Gastrocnemius medialis (tissue), 4 donors: Measurements from ENCODE around the gene DNM1. TPM values are rescaled to one million over a fixed set of nuclear protein-coding genes. Genes with fewer than 3 reads are reported as not detected.

Experiments
- ATAC-seq, 2 donors: fragments of 150-250 bp; one replicate each; pipeline ENCODE4 v1.9.1; 2016
- DNase-seq, 2 donors: peaks; one replicate each; pipeline ENCODE4 v3.0.0-alpha.2; 2019
- H3K27ac ChIP-seq, 4 donors: fragments of 200-600 bp; sonication (generic); 1 replicate in 1 of 4; 2 replicates in 3 of 4; pipeline ENCODE4 v1.5.1; 2016 to 2018; ENCODE audit warnings: mild to moderate bottlenecking in 2 of 4, moderate library complexity in 1 of 4
- H3K27me3 ChIP-seq, 3 donors: fragments of 200-600 bp; sonication (generic) in 2 of 3; 1 replicate in 1 of 3; 2 replicates in 2 of 3; pipeline versions ENCODE4 v1.5.1 to v1.6.0; 2016 to 2019; ENCODE audit warnings: mild to moderate bottlenecking in 1 of 3, moderate library complexity in 1 of 3
- H3K36me3 ChIP-seq, 2 donors: fragments of 200-600 bp; sonication (generic) in 1 of 2; one replicate each; pipeline ENCODE4 v1.5.1; 2017 to 2018
- H3K4me1 ChIP-seq, 2 donors: fragments of 200-600 bp; sonication (generic) in 1 of 2; one replicate each; pipeline ENCODE4 v1.5.1; 2016 to 2017; ENCODE audit warnings: mild to moderate bottlenecking in 2 of 2
- H3K4me3 ChIP-seq, 4 donors: fragments of 200-600 bp; sonication (generic) in 3 of 4; 1 replicate in 1 of 4; 2 replicates in 3 of 4; pipeline ENCODE4 v1.5.1; 2016 to 2019; ENCODE audit warnings: mild to moderate bottlenecking in 2 of 4
- H3K9me3 ChIP-seq, 3 donors: fragments of 200-600 bp; sonication (generic) in 2 of 3; 1 replicate in 1 of 3; 2 replicates in 2 of 3; pipeline ENCODE4 v1.5.1; 2016 to 2019
- CTCF ChIP-seq, 5 experiments: fragments of 450-650 bp in 3 of 5; fragments of 200-600 bp in 2 of 5; sonication (generic) in 2 of 5; IDR thresholded peaks in 4 of 5; conservative IDR thresholded peaks in 1 of 5; 1 replicate in 4 of 5; 2 replicates in 1 of 5; pipeline ENCODE4 v1.5.1; 2016 to 2019; ENCODE audit warnings: antibody characterized with exemption in 5 of 5, mild to moderate bottlenecking in 3 of 5, moderate library complexity in 3 of 5
- POLR2A ChIP-seq, 2 donors: fragments of 450-650 bp; IDR thresholded peaks; one replicate each; pipeline ENCODE4 v1.6.1; 2017; ENCODE audit warnings: antibody characterized with exemption in 2 of 2, mild to moderate bottlenecking in 2 of 2, moderate library complexity in 2 of 2
- in situ Hi-C, 4 donors: fragments of 200-750 bp; cut with MboI; loops; one replicate each; pipeline versions ENCODE4 v1.15.0 to v1.8.0; 2017; ENCODE audit warnings: low sequenced_read_pairs in 4 of 4
- intact Hi-C: fragments of 100-400 bp; cut with DNase I; formaldehyde crosslinking; loops from one replicate; pipeline ENCODE4 v1.15.1; 2023; ENCODE audit warnings: low total_unique reads
- total RNA-seq, 4 donors: library from RNA; depleted of rRNA; stranded (reverse); fragments of >200 nt; gene quantifications; one replicate each; pipeline versions ENCODE4 v1.1.0 to v1.2.3, GENCODE V29; 2016

DNM1 gene
- total RNA-seq, 4 donors from 2014 or later: 1.8 to 3.8 (median 2.0) TPM

GRCh38 chr9:128175102-128175563 lies 28.0 kb upstream of the DNM1 start:
- ATAC-seq (no peak), DNase-seq (no peak)
- in situ Hi-C loops (loop anchor here in 1 of 4 donors (25.0 kb wide), 1 partner anchor 162 kb away; the partner anchor contains the start of gene SLC27A4), intact Hi-C loops (no loop called here)
- no peak for TF ChIP-seq CTCF (IDR thresholded peaks at IDR 0.05 in 4 of 5, conservative IDR thresholded peaks at IDR 0.05 in 1 of 5)
- TF ChIP-seq POLR2A (IDR thresholded peaks at IDR 0.05): no peak
- no peak overlapping the region for H3K4me3 ChIP-seq
- H3K36me3 ChIP-seq: peaks cover 0 to 64% of the 10 kb centered on the region in 2 donors
- no peaks in the 10 kb centered on the region for H3K9me3 ChIP-seq
- H3K27me3 ChIP-seq: no peaks in the 10 kb centered on the region
- no peaks in the 10 kb centered on the region for H3K4me1 ChIP-seq
- no peak overlapping the region for H3K27ac ChIP-seq

- DNase-seq (no peak), ATAC-seq (no peak)
- Histone ChIP-seq H3K36me3 (peaks cover 0 to 69% of the 10 kb centered on the region in 2 donors), H3K27me3 (no peaks in the 10 kb centered on the region), H3K9me3 (no peaks in the 10 kb centered on the region), H3K27ac (no peak overlapping the region), H3K4me3 (no peak overlapping the region), H3K4me1 (no peaks in the 10 kb centered on the region)
- intact Hi-C loops (no loop called here), in situ Hi-C loops (loop anchor here in 1 of 4 donors (25.0 kb wide), 1 partner anchor 162 kb away; the partner anchor contains the start of gene SLC27A4)
- no peak for TF ChIP-seq POLR2A (IDR thresholded peaks at IDR 0.05)
- no peak for TF ChIP-seq CTCF (IDR thresholded peaks at IDR 0.05 in 4 of 5, conservative IDR thresholded peaks at IDR 0.05 in 1 of 5)
Measured at GRCh38 chr9:128175726-128176125, 27.5 kb upstream of the DNM1 start.

DNA sequence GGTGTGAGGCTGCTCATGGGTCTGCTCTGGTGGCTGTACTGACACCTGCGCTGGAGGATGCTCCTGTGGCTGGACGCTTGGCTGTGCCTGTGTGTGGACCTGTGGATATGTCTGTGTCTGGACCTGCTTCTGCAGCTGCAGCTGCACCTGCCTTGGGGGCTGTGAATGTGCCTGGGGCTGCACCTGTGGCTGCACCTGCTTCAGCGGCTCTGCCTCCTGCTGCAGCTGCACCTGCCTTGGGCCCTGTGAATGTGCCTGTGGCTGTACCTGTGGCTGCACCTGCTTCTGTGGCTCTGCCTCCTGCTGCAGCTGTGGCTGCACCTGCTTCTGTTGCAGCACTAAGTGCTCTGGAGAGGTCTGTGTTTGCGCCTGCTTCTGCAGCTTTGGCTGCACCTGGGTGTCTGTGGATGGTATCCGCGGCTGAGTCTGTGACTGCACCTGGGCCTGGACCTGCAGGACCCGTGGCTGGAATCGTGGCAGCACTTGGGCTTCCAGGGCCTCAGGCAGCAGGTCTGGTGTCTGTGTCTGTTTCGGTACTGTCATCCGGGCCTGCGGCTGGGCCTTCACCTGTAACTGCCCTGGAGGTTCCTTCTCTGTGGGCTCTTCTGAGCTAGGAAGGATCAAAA lies 24.3 kb upstream of the DNM1 start:
- no peak overlapping the region for H3K27ac ChIP-seq
- in situ Hi-C loops (loop anchor here in 1 of 4 donors (25.0 kb wide), 1 partner anchor 158 kb away; the partner anchor contains the start of gene SLC27A4), intact Hi-C loops (no loop called here)
- H3K4me3 ChIP-seq: no peak overlapping the region
- ATAC-seq: no peak
- no peaks in the 10 kb centered on the region for H3K9me3 ChIP-seq
- DNase-seq: no peak
- H3K27me3 ChIP-seq: no peaks in the 10 kb centered on the region
- no peaks in the 10 kb centered on the region for H3K4me1 ChIP-seq
- no peak for TF ChIP-seq POLR2A (IDR thresholded peaks at IDR 0.05)
- peaks cover 0 to 84% of the 10 kb centered on the region in 2 donors for H3K36me3 ChIP-seq

DNA sequence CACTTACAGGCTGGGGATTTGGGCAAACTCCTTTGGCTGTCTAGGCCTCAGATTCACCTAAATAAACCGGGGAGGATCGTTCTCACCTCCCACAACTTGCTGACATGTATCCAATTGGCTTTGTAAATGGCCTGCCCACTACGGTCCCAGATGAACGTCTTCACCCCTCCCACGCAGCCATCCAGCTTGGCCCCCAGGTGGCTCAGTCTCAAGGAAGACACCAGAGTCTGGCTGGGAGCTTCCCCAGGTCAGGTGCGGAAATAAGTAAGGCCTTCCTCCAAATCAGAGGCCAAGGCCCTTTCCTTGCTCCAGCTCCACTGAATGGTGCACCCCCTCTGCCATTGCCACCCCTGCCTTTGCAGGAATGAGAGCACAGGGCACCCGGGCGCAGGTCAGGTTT lies 23.2 kb upstream of the DNM1 start:
- H3K36me3 ChIP-seq: peaks cover 0 to 79% of the 10 kb centered on the region in 2 donors
- no peak for DNase-seq

More for the DNA sequence above, 23.2 kb upstream of the DNM1 start:
- no peak overlapping the region for H3K27ac ChIP-seq
- no peak for ATAC-seq
- H3K4me3 ChIP-seq: no peak overlapping the region
- TF ChIP-seq POLR2A (IDR thresholded peaks at IDR 0.05) (no peak), CTCF (IDR thresholded peaks at IDR 0.05 in 4 of 5, conservative IDR thresholded peaks at IDR 0.05 in 1 of 5) (no peak)
- H3K27me3 ChIP-seq: no peaks in the 10 kb centered on the region
- in situ Hi-C loops: loop anchor here in 1 of 4 donors (25.0 kb wide), 1 partner anchor 157 kb away; the partner anchor contains the start of gene SLC27A4
- no peaks in the 10 kb centered on the region for H3K9me3 ChIP-seq
- H3K4me1 ChIP-seq: no peaks in the 10 kb centered on the region
- intact Hi-C loops: no loop called here
